AG09309 (cell line): ENCODE data around the gene TMEM132A.

ENCODE experiments used
- DNase-seq: peaks from one replicate; pipeline ENCODE4 v3.0.0-alpha.2; 2010; ENCODE audit warnings: low read depth
- H3K4me3 ChIP-seq: 2 replicates; pipeline ENCODE4 v1.5.1; 2011; ENCODE audit warnings: mild to moderate bottlenecking, low read depth, low read length, moderate library complexity; ENCODE audit not compliant: control insufficient read depth
- CTCF ChIP-seq: IDR thresholded peaks from 2 replicates; pipeline ENCODE4 v1.5.1; 2011; ENCODE audit warnings: mild to moderate bottlenecking, low read depth, low read length, inconsistent platforms; ENCODE audit not compliant: insufficient read depth, control insufficient read depth; ENCODE audit errors: missing control alignments

The TMEM132A gene

DNA sequence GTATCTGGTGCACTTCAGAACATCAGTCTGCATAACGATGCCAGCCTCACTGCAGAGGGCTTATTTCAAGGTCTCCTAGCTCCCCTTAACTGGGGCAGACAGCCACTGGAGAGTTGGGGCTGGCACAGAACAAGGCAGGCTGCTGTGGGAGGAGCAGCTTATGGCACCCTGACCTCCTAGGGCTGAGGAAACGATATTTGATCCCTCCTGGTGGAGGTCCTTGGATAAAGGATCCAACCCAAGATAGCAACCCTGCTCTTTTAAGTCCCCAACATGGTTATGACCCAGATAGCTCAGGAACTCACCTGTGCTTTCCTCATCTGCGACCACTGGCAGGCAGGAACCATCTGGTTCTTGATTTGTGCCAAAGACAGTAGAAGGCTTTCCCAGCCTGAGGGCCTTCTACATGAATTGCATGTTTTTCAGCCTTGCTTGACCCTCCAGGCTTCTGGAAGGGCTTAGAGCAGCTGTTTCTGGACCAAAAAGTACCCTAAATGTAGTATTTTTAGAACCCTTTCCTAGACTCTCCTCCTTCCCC, 7.5 kb upstream of the TMEM132A start:
- no peak for DNase-seq
- TF ChIP-seq CTCF: no peak
- no peak overlapping the region for H3K4me3 ChIP-seq

DNA sequence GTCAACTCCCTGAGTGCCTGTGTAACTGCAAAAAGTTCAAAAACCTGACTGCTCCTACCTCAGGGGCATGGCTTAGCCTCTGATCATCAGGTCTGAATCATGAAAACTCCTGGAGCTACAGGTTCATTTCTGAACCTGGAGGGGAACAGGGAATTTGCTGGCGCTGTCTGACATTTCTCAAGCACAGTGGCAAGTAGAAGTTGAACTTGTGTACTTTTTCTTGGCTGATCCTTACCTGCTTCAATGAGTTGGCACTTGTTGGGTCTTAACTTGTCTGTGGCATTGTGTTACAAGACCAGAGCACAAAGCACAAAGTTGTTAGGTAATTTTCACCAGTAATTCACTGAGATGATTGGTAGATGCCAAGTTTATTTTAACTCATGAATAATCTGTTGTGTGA, 7.0 kb upstream of the TMEM132A start:
- no peak overlapping the region for H3K4me3 ChIP-seq
- DNase-seq: no peak
- TF ChIP-seq CTCF: no peak

DNA sequence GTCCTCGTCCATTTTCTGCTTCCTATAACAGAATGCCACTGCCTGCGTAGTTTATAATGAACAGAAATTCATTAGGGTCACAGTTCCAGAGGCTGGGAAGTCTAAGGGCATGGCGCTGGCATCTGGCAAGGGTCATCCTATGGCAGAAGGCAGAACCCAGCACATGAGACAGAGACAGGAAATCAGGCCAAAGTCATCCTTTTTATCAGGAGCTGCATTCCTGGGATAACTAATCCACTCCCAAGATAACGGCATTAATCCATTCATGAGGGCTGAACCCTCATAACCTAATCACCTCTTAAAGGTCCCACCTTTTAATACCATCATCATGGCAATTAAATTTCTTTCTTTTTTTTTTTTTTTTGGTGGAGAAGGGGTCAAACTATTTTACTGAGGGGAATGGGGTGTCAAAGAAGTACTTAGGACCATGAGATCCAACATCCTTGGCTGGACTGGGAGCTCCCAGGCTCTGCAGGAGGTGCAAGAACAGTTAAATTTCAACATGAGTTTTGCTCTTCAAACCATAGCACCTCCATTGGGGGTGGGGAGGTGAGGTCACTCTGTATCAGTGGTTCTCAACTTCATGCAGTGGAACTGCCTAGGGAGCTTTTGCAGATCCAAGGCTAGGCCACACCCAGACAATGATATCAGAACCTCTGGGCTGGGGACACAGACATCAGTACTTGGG, 5.9 kb upstream of the TMEM132A start:
- TF ChIP-seq CTCF: no peak
- no peak for DNase-seq
- H3K4me3 ChIP-seq: no peak overlapping the region

- no peak overlapping the region for H3K4me3 ChIP-seq
- no peak for TF ChIP-seq CTCF
- no peak for DNase-seq
Observed at GRCh38 chr11:60918939-60919265, 5.4 kb upstream of the TMEM132A start.

- no peak for DNase-seq
- no peak for TF ChIP-seq CTCF
- no peak overlapping the region for H3K4me3 ChIP-seq
Observed at GRCh38 chr11:60919320-60919719, 4.9 kb upstream of the TMEM132A start.

DNA sequence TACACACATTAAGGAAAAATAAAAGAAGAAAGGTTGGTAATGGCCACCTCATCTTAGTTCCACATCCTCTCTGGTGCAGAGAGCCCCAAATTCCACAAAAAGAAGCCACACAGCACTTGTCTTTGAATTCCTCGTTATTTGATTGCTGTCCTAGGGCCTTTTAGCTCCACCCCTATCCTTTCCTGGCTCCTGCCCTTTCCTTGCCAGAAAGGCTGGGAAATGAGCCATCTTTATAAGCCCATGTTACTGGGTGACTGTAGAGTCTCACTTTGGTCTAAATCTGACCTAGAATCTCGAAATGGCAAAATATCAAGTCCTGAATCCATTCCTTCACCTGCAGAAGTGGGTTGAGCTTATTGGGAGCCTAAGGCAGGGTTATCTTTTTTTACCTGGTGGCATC, 4.3 kb upstream of the TMEM132A start:
- TF ChIP-seq CTCF: no peak
- H3K4me3 ChIP-seq: no peak overlapping the region
- DNase-seq: no peak
